Measurements from ENCODE around the gene TBX2.

Gene TBX2

GRCh38 chr17:61455324-61456060 lies 55.8 kb downstream of the TBX2 start:
- ATAC-seq: no peak
- TF ChIP-seq TOX (CRISPR knock-in tag; IDR thresholded peaks at IDR 0.05; ENCODE audit: borderline replicate concordance) (no peak), GLIS3 (CRISPR knock-in tag; IDR thresholded peaks at IDR 0.05) (no peak), ARNTL (CRISPR knock-in tag; IDR thresholded peaks at IDR 0.05; ENCODE audit: borderline replicate concordance, low read depth) (no peak), TCF4 (CRISPR knock-in tag; IDR thresholded peaks at IDR 0.05; ENCODE audit: borderline replicate concordance) (no peak)

- TF ChIP-seq ZNF565 (CRISPR knock-in tag; conservative IDR thresholded peaks at IDR 0.05; ENCODE audit: low read depth): no peak
- no peak for TF ChIP-seq ARNTL (CRISPR knock-in tag; IDR thresholded peaks at IDR 0.05; ENCODE audit: borderline replicate concordance, low read depth)
- no peak for TF ChIP-seq RARB (CRISPR knock-in tag; IDR thresholded peaks at IDR 0.05)
- TF ChIP-seq CSRNP3 (CRISPR knock-in tag; IDR thresholded peaks at IDR 0.05): no peak
- TF ChIP-seq POU6F1 (CRISPR knock-in tag; IDR thresholded peaks at IDR 0.05; ENCODE audit: borderline replicate concordance, low read depth): no peak
- TF ChIP-seq ZFP30 (CRISPR knock-in tag; IDR thresholded peaks at IDR 0.05): no peak
- TF ChIP-seq ZNF8 (CRISPR knock-in tag; IDR thresholded peaks at IDR 0.05): no peak
- no peak for TF ChIP-seq OSR1 (CRISPR knock-in tag; IDR thresholded peaks at IDR 0.05)
- no peak for TF ChIP-seq SNAI2 (CRISPR knock-in tag; IDR thresholded peaks at IDR 0.05)
- TF ChIP-seq PATZ1 (CRISPR knock-in tag; IDR thresholded peaks at IDR 0.05; ENCODE audit: borderline replicate concordance): no peak
- TF ChIP-seq ISL1 (CRISPR knock-in tag; IDR thresholded peaks at IDR 0.05): no peak
- TF ChIP-seq ZNF70 (CRISPR knock-in tag; IDR thresholded peaks at IDR 0.05): no peak
- TF ChIP-seq CREB5 (CRISPR knock-in tag; IDR thresholded peaks at IDR 0.05; ENCODE audit: low read depth): no peak
- ATAC-seq: no peak
Observed at GRCh38 chr17:61456061-61456681, 56.5 kb downstream of the TBX2 start.

- no peak for ATAC-seq
- no peak for TF ChIP-seq RARB (CRISPR knock-in tag; IDR thresholded peaks at IDR 0.05)
- no peak for TF ChIP-seq PATZ1 (CRISPR knock-in tag; IDR thresholded peaks at IDR 0.05; ENCODE audit: borderline replicate concordance)
- no peak for TF ChIP-seq POU6F1 (CRISPR knock-in tag; IDR thresholded peaks at IDR 0.05; ENCODE audit: borderline replicate concordance, low read depth)
- TF ChIP-seq ZNF70 (CRISPR knock-in tag; IDR thresholded peaks at IDR 0.05): no peak
- TF ChIP-seq CSRNP3 (CRISPR knock-in tag; IDR thresholded peaks at IDR 0.05): no peak
- TF ChIP-seq TSHZ2 (CRISPR knock-in tag; IDR thresholded peaks at IDR 0.05): no peak
- no peak for TF ChIP-seq ESRRG (CRISPR knock-in tag; IDR thresholded peaks at IDR 0.05)
- no peak for TF ChIP-seq ZNF565 (CRISPR knock-in tag; conservative IDR thresholded peaks at IDR 0.05; ENCODE audit: low read depth)
- no peak for TF ChIP-seq SNAI2 (CRISPR knock-in tag; IDR thresholded peaks at IDR 0.05)
- TF ChIP-seq ISL1 (CRISPR knock-in tag; IDR thresholded peaks at IDR 0.05): no peak
- TF ChIP-seq ARNTL (CRISPR knock-in tag; IDR thresholded peaks at IDR 0.05; ENCODE audit: borderline replicate concordance, low read depth): no peak
- no peak for TF ChIP-seq PPARA (CRISPR knock-in tag; IDR thresholded peaks at IDR 0.05; ENCODE audit: borderline replicate concordance)
- TF ChIP-seq ZFP30 (CRISPR knock-in tag; IDR thresholded peaks at IDR 0.05): no peak
- TF ChIP-seq ZC3H10 (CRISPR knock-in tag; IDR thresholded peaks at IDR 0.05): no peak
- TF ChIP-seq ZNF8 (CRISPR knock-in tag; IDR thresholded peaks at IDR 0.05): no peak
Observed at GRCh38 chr17:61456688-61457225, 57.1 kb downstream of the TBX2 start.
